B cell (primary cell): ENCODE data around the gene RPL29. TPM values are rescaled to one million over a fixed set of nuclear protein-coding genes. Genes with fewer than 3 reads are reported as not detected.

Source experiments
- ATAC-seq: fragments of 200-7000 bp; cut with Tn5 transposase; one replicate; pipeline ENCODE4 v1.10.0; 2021; ENCODE audit warnings: low read depth, mild to moderate bottlenecking, moderate number of reproducible peaks, moderate library complexity
- CTCF ChIA-PET: fragments of 350-600 bp; sonication (Branson Sonifier 250); formaldehyde crosslinking; loops from one replicate; lab custom pipeline; 2021; ENCODE audit warnings: antibody characterized with exemption, inconsistent platforms; lab: Charles Lee
- POLR2A ChIA-PET: fragments of 350-600 bp; sonication (Branson Sonifier 250); formaldehyde crosslinking; loops from one replicate; lab custom pipeline; 2021; ENCODE audit warnings: antibody characterized with exemption; lab: Charles Lee
- DNase-seq: peaks from one replicate; pipeline ENCODE4 v3.0.0; 2013
- H2AFZ ChIP-seq: 2 replicates; pipeline ENCODE4 v1.6.1; 2012; ENCODE audit warnings: mild to moderate bottlenecking, low read depth, low read length; ENCODE audit not compliant: insufficient read depth, poor library complexity, severe bottlenecking
- H3K27ac ChIP-seq, 2 donors: 1 replicate in 1 of 2; 2 replicates in 1 of 2; pipeline ENCODE4 v1.5.1; 2012 to 2013; ENCODE audit warnings: low read length in 2 of 2, mild to moderate bottlenecking in 2 of 2, moderate library complexity in 1 of 2
- H3K27me3 ChIP-seq, 4 experiments: fragments of 200-600 bp in 1 of 4; sonication (generic) in 1 of 4; replicated peaks in 1 of 4; 1 replicate in 2 of 4; 2 replicates in 2 of 4; pipeline versions ENCODE4 v1.6.1 to v1.7.0; 2013 to 2016; ENCODE audit warnings: low read length in 3 of 4, mild to moderate bottlenecking in 2 of 4, mixed read lengths in 1 of 4, moderate library complexity in 1 of 4; ENCODE audit not compliant: insufficient read depth in 4 of 4, control insufficient read depth in 3 of 4; ENCODE audit errors: control extremely low read depth in 1 of 4
- H3K36me3 ChIP-seq, 2 experiments: replicated peaks in 1 of 2; 1 replicate in 1 of 2; 2 replicates in 1 of 2; pipeline versions ENCODE4 v1.6.1 to v1.7.1; 2013; ENCODE audit warnings: low read length in 1 of 2; ENCODE audit not compliant: insufficient read depth in 2 of 2, control insufficient read depth in 1 of 2; ENCODE audit errors: control extremely low read depth in 1 of 2, extremely low read depth in 1 of 2
- H3K4me1 ChIP-seq, 2 donors: fragments of 200-600 bp in 1 of 2; sonication (generic) in 1 of 2; 1 replicate in 1 of 2; 2 replicates in 1 of 2; pipeline versions ENCODE4 v1.5.1 to v1.6.1; 2013 to 2017; ENCODE audit warnings: low read length in 2 of 2; ENCODE audit not compliant: control insufficient read depth in 2 of 2, insufficient read depth in 2 of 2
- H3K4me2 ChIP-seq: replicated peaks from 2 replicates; pipeline ENCODE3; 2012; ENCODE audit warnings: mild to moderate bottlenecking, low read depth, low read length; ENCODE audit not compliant: poor library complexity, severe bottlenecking
- H3K4me3 ChIP-seq, 5 experiments: fragments of 200-600 bp in 1 of 5; sonication (generic) in 1 of 5; 1 replicate in 3 of 5; 2 replicates in 2 of 5; pipeline versions ENCODE4 v1.5.1 to v1.7.0; 2011 to 2016; ENCODE audit warnings: low read length in 4 of 5, mild to moderate bottlenecking in 4 of 5, low read depth in 2 of 5, control low read depth in 1 of 5, moderate library complexity in 1 of 5; ENCODE audit not compliant: insufficient read depth in 1 of 5; ENCODE audit errors: control extremely low read depth in 1 of 5, extremely low read depth in 1 of 5
- H3K79me2 ChIP-seq: fragments of 200-600 bp; sonication (generic); one replicate; pipeline ENCODE4 v1.6.0; 2016; ENCODE audit warnings: low read length; ENCODE audit not compliant: control insufficient read depth, insufficient read depth
- H3K9ac ChIP-seq: fragments of 200-600 bp; sonication (generic); 2 replicates; pipeline ENCODE4 v1.6.1; 2017; ENCODE audit warnings: mild to moderate bottlenecking, low read length, moderate library complexity
- H3K9me3 ChIP-seq, 3 donors: one replicate each; pipeline versions ENCODE4 v1.6.1 to v1.7.1; 2013; ENCODE audit warnings: low read length in 2 of 3; ENCODE audit not compliant: control insufficient read depth in 2 of 3, insufficient read depth in 1 of 3; ENCODE audit errors: control extremely low read depth in 1 of 3
- H4K20me1 ChIP-seq: 2 replicates; pipeline ENCODE4 v1.6.0; 2012; ENCODE audit warnings: mild to moderate bottlenecking, low read length; ENCODE audit not compliant: insufficient read depth, control insufficient read depth, poor library complexity, severe bottlenecking
- H3K27ac Mint-ChIP-seq: one replicate; pipeline ENCODE4 v1.8.0; 2021; ENCODE audit warnings: mixed read lengths
- H3K27me3 Mint-ChIP-seq: one replicate; pipeline ENCODE4 v1.8.0; 2021; ENCODE audit warnings: mixed read lengths
- H3K4me1 Mint-ChIP-seq: one replicate; pipeline ENCODE4 v1.8.0; 2021; ENCODE audit warnings: mixed read lengths
- H3K4me3 Mint-ChIP-seq: one replicate; pipeline ENCODE4 v1.8.0; 2021; ENCODE audit warnings: mixed read lengths
- H3K9me3 Mint-ChIP-seq: one replicate; pipeline ENCODE4 v1.8.0; 2022; ENCODE audit warnings: mixed read lengths; ENCODE audit not compliant: insufficient read depth
- EZH2 ChIP-seq: IDR thresholded peaks from 2 replicates; pipeline ENCODE4 v1.6.1; 2012; ENCODE audit warnings: borderline replicate concordance, low read depth, mild to moderate bottlenecking, moderate library complexity, low read length; ENCODE audit not compliant: insufficient read depth, poor library complexity, severe bottlenecking
- WGBS: methylation state at CpG from one replicate; pipeline ENCODE4 v1.1.5; 2013; ENCODE audit warnings: missing lambda C conversion rate; ENCODE audit not compliant: insufficient coverage; 5-methylcytosine and 5-hydroxymethylcytosine counted together
- intact Hi-C: fragments of 100-400 bp; cut with micrococcal nuclease; formaldehyde crosslinking; loops from one replicate; pipeline ENCODE4 v1.10.0; 2022
- polyA plus RNA-seq: library from polyadenylated mRNA; depleted of rRNA; stranded (reverse); fragments of >200 nt; gene quantifications from 2 replicates; pipeline ENCODE4 v1.2.3, GENCODE V29; 2012
- total RNA-seq, 2 donors: library from RNA; stranded (reverse); fragments of 120-200 nt in 1 of 2; gene quantifications; 1 replicate in 1 of 2; 2 replicates in 1 of 2; pipeline versions ENCODE4 v1.2.3 to v1.2.4, GENCODE V29; 2013 to 2022
- TF ChIP-seq, protein P1 (sequence below): fragments of 200-600 bp; IDR thresholded peaks from one replicate; pipeline ENCODE4 v1.8.0; 2022; ENCODE audit warnings: antibody characterized with exemption, mild to moderate bottlenecking

RPL29 gene
- total and polyA plus RNA-seq, 2 donors (not counting 1 experiment from before 2014, with no cell fraction given): 1,552 to 3,787 TPM

DNA sequence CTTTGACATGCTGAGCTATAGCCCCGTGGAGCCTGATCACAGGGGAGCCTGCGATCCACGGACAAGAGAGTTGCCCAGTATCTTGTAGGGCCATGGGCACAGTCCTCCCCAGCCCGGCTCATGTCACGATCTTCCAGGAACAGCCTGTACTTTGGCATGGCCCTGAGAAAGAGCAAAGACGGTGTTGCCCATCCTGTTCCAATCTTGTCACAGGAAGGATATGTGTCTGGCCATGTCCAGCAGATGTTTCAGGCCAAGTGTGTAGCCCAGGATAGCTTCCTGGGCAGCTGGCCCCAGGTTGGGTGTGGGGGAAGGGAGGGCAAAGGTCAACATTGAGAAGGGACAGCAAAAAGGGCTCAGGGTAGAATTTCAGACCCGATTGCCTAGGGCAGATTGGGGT is 17.0 kb upstream of the RPL29 start:
- WGBS: 81% methylated on average over 7 of the region's 7 CpGs
- Histone ChIP-seq H3K27me3 (peaks cover 0 to 3% (median 0%) of the 10 kb centered on the region in 4 experiments), H3K9ac (no peak overlapping the region), H3K36me3 (no peaks in the 10 kb centered on the region), H3K27ac (no peak overlapping the region), H3K9me3 (no peaks in the 10 kb centered on the region), H3K4me1 (no peaks in the 10 kb centered on the region), H2AFZ (no peak overlapping the region), H3K4me3 (no peak overlapping the region), H3K79me2 (no peaks in the 10 kb centered on the region), H3K4me2 (no peak overlapping the region), H4K20me1 (no peaks in the 10 kb centered on the region)
- Mint-ChIP-seq H3K27me3 (peaks cover 3% of the 10 kb centered on the region), H3K9me3 (no peaks in the 10 kb centered on the region), H3K27ac (no peak overlapping the region), H3K4me3 (no peak overlapping the region), H3K4me1 (no peaks in the 10 kb centered on the region)
- POLR2A ChIA-PET: no interaction called here
- intact Hi-C loops: no loop called here
- DNase-seq (no peak), ATAC-seq (no peak)
- CTCF ChIA-PET: interaction anchor here (1.3 to 1.8 kb wide), 2 partner anchors 11 to 41 kb away, joined by 4 to 5 read pairs; no protein-coding TSS in a partner anchor
- TF ChIP-seq EZH2: no peak
- TF ChIP-seq, protein P1, sequence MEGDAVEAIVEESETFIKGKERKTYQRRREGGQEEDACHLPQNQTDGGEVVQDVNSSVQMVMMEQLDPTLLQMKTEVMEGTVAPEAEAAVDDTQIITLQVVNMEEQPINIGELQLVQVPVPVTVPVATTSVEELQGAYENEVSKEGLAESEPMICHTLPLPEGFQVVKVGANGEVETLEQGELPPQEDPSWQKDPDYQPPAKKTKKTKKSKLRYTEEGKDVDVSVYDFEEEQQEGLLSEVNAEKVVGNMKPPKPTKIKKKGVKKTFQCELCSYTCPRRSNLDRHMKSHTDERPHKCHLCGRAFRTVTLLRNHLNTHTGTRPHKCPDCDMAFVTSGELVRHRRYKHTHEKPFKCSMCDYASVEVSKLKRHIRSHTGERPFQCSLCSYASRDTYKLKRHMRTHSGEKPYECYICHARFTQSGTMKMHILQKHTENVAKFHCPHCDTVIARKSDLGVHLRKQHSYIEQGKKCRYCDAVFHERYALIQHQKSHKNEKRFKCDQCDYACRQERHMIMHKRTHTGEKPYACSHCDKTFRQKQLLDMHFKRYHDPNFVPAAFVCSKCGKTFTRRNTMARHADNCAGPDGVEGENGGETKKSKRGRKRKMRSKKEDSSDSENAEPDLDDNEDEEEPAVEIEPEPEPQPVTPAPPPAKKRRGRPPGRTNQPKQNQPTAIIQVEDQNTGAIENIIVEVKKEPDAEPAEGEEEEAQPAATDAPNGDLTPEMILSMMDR: no peak

DNA sequence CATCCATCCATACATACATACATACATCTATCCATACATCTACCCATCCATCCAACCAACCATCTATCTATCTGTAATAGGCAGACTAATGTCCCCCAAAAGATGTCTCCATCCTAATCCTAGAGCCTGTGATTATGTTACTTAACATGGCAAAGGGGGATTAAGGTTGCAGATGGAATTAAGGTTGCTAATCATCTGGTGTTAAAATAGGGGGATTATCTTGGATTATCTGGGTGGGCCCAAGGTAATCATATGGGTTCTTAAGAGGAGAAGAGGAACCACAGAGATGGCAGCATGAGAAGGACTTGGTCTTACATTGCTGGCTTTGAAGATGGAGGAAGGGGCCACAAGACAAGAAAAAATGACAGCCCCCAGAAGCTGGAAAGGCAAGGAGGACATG is 14.7 kb upstream of the RPL29 start:
- intact Hi-C loops: no loop called here
- H3K4me3 Mint-ChIP-seq: no peak overlapping the region
- ChIA-PET CTCF (interaction anchor here (0.7 to 1.5 kb wide), 2 partner anchors 9 to 130 kb away, joined by 3 to 5 read pairs; no protein-coding TSS in a partner anchor), POLR2A (no interaction called here)
- DNase-seq (no peak), ATAC-seq (no peak)
- H3K4me1 Mint-ChIP-seq: no peaks in the 10 kb centered on the region
- Histone ChIP-seq H3K9ac (no peak overlapping the region), H3K79me2 (no peaks in the 10 kb centered on the region), H3K36me3 (no peaks in the 10 kb centered on the region), H2AFZ (no peak overlapping the region), H3K9me3 (no peaks in the 10 kb centered on the region), H4K20me1 (no peaks in the 10 kb centered on the region), H3K27me3 (peaks cover 0 to 3% (median 0%) of the 10 kb centered on the region in 4 experiments), H3K4me1 (peaks cover 0 to 4% of the 10 kb centered on the region in 2 donors), H3K4me2 (no peak overlapping the region), H3K27ac (no peak overlapping the region), H3K4me3 (no peak overlapping the region)
- TF ChIP-seq EZH2: no peak
- TF ChIP-seq, protein P1: no peak
- H3K9me3 Mint-ChIP-seq: no peaks in the 10 kb centered on the region
- no peaks in the 10 kb centered on the region for H3K27me3 Mint-ChIP-seq
- no peak overlapping the region for H3K27ac Mint-ChIP-seq
